ENCODE data around the gene FGF14.

FGF14 gene

DNA sequence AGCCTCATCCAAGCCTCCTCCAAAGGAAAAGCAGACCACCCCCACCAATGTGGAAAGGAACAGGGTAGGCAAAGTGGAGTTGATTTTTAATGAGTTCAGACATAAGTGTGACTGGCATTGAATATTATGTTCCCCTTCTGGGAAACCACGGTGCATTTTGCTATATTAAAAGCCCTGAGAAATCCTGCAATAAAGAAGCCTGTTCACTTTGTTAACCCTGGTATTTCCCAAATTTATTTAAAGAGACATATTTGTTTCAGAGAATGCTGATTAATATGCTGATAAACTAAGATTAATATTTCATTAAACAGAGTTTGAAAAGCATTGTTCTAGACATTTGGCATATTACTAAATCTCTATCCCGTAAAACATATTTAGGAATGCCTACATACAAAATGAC, 151.4 kb downstream of the FGF14 start:
- DNase-seq (ENCODE audit: low spot score): no peak

DNA sequence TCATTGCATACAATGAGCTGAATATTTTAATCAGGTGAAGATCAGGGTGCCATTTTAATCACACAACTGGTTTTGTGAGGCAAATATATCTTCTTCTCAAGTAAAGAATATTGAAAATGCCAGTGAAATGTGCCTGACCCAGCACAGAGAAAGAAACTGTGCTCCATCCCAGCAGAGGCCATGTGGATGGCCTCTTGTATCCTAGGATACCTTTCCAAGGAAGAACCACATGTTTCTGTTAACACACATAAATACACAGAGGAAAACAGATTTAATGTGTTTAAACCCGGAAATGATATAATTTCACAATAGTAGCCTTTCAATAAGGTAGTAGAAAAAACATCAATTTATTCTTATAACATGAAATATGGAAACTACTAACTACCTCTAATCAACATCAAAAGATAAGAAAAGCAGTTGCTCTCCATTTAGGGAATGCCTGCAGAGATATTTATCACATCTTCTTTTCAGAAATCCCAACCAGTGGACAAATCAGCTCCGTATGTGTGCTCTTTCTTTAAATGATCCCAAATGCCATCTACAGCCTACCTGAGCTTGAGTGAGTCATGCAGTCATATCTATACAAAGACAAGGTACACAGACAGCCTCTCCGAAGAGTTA, 157.1 kb downstream of the FGF14 start:
- no peak for DNase-seq (ENCODE audit: low spot score)

GRCh38 chr13:102240110-102240509, 161.7 kb downstream of the FGF14 start:
- DNase-seq (ENCODE audit: low spot score): no peak

DNA sequence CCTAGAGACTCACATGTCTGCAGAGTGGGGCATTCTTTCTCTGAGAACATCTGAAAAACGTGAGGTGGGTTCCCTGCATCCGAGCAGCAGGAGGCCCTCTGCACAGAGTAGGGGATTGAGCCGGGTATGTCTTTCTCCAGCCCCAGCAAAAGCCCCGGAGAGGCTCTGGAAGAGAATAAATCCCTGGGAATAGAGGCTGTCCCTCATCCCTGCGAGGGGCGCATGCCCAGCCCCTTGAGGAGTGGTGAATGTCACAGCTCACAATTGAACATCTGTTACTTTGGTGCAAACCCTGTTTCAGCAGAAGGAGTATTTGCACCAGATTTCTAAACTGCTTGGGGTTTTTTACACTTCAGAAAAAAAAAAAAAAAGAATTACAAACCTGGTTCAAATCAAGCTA, 164.6 kb downstream of the FGF14 start:
- no peak for DNase-seq (ENCODE audit: low spot score)

DNA sequence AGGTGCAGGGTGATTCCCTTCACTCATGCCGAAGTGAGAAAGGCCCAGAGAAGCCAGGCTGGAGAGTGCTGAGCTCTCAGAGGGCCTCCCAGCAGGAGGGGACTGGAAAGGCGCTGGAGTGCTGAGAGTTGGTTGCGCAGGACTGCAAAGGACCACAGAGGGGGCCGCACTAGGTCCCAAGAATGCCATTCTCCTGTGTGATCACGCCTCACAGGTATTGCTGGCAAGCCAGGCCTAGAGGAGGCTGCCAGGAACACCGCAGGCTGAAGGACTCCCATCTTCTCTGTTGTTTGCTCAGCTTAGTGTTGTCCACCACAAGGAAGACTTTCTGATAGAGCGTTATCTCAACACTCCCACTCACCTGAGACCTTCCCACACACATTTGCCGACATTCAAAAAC, 165.0 kb downstream of the FGF14 start:
- no peak for DNase-seq (ENCODE audit: low spot score)

GRCh38 chr13:102236341-102236740, 165.5 kb downstream of the FGF14 start:
- no peak for DNase-seq (ENCODE audit: low spot score)

GRCh38 chr13:102235689-102236088, 166.2 kb downstream of the FGF14 start:
- DNase-seq (ENCODE audit: low spot score): no peak

DNA sequence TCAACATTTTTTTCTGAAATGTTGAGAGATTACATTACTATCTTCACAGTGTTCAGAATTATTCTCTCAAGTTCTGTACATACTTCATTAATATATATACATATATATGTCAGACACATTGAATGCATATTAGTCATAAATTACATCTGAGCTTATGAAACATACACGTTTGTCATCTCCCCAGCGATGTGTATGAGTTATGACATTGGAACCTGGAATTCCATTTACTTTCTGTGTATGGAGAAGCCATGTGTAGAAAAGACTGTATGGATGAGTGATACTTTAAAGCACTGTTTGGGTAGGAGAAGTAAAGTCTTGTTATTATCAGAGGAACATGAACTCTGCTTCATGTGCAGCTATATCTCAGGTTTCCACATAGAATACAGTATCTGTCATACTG, 167.2 kb downstream of the FGF14 start:
- DNase-seq (ENCODE audit: low spot score): no peak

DNA sequence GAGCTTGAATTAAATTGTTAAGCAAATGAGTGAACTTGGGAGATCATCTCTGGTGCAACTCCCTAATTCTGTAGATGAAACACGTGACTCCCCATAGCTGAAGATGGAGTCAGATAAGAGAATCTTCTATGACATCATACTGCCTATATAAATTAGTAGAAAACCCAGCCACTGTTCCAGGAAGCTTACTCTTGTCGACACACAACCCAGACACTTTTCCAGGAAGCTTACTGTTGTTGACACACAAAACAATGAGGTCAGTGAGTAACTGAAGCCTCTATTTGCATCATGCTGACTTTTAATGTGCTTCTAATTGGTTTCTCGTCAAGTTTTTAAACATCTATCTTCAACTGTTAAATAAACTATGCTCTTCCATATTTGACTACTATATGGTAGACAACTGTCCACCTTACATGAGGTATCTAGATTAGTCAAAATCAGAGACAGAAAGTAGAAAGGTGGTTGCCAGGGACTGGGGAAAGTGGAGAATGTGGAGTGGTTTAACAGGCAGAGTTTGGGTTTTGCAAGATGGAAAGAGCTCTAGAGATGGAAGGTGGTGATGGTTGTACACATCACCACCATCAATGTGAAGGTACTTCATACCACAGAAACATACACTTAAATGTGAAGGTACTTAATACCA, 168.2 kb downstream of the FGF14 start:
- DNase-seq (ENCODE audit: low spot score): no peak

DNA sequence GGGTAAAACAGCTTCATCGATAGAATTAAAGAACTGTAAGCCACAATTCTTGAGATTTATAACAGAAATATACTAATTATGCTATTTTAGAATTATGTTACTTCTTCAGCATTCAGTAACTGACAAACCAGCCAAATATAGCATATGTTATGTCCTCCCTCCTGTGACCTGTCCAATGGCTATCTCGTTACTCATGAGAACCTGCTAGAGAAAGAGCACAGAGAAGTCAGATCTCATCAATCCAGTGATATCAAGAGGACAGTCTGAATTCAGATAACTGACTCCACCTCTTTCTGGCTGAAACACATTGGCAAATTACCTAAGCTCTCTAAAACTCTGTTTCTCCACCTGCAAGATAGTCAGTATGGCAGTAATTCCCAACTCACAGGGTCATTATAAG, 170.4 kb downstream of the FGF14 start:
- DNase-seq (ENCODE audit: low spot score): no peak

GRCh38 chr13:102227741-102228140, 174.1 kb downstream of the FGF14 start:
- no peak for DNase-seq (ENCODE audit: low spot score)

GRCh38 chr13:102226591-102226990, 175.3 kb downstream of the FGF14 start:
- no peak for DNase-seq (ENCODE audit: low spot score)

DNA sequence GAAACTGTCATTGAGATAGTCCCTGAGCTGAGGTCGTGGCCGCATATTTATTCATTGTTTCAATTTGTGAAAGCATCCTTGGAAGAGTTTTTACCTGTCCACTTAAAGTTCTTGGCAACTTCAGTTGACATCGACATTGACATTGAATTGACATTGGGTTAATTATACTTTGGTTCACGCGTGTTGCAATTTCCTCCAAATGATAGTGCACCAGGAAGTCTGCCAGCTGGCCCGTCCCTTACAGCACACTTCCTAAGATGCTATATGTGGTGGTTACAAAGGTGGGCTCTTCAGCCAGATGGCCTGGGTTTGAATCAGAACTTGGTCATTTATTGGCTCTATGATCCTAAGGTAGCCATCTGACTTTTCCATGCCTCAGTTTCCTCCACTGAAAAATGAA, 176.0 kb downstream of the FGF14 start:
- DNase-seq (ENCODE audit: low spot score): no peak

- no peak for DNase-seq (ENCODE audit: low spot score)
Observed at GRCh38 chr13:102220681-102221228, 181.1 kb downstream of the FGF14 start.

- DNase-seq (ENCODE audit: low spot score): no peak
Observed at GRCh38 chr13:102214956-102215355, 186.9 kb downstream of the FGF14 start.

- no peak for DNase-seq (ENCODE audit: low spot score)
Observed at GRCh38 chr13:102212729-102213128, 189.1 kb downstream of the FGF14 start.

DNA sequence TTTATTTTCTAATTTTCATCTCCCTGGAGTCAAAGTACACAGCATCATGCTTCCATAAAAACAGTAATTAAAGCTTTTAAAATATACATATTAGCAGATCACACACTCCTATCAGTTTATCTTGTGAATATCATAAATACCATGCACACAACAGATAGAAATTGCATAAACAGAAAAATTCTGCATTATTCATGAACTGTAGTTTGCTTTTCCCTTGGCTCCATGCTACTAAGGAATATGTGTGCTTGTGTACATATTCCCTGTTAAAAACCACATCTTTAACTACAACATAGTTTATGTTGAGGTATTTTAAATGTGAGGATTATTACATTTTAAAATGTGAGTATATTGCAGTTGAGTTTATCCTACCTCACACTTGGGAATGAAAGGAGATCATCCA, 193.5 kb downstream of the FGF14 start:
- DNase-seq (ENCODE audit: low spot score): no peak

DNA sequence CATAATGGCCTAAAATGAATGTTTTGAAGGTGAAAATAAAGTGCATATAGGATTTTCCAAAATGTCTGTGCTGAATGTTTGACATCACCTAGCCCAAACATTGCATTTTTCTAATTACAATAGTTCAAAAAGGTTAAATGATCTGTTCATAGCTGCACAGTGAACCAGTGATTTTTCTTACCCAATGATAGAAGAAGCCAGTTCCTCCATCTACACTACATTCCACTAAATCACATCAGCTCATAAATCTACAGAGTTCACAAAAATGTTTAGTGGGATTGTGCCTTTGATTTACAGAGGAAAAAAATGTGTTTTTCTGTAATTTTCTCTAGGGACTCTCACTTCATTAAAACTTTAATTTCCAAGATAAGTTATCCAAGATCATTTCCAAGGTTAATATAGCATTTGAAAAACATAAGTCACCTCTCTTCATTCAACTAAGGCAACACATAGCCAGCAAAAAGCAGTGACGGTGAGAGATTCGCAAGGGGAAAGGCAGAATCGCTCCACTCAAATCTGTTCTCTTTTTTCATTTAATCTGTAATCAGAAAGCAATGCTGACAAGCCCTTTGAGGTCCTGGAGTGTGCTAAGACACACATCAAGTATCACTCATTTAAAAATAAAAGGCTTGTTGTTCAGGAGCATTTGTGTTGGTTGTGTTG, 194.0 kb downstream of the FGF14 start:
- DNase-seq (ENCODE audit: low spot score): no peak

DNA sequence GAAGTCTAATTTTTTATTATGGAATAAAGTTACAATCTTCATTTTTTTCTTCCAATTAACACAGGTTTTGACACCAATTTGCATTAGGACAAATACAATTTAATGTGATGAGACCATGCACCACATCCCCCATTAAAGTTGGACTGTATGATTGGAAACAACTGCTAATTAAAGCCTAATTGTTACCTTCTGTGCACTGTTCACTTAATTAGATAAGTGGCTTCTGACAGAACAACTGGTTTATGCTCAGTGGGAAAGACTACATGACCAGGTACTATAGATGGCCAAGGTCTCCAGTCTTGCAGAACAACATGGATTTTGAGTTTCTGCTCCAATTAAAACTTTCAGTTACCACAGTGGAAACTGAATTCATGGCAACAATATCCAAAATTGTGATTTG, 198.1 kb downstream of the FGF14 start:
- no peak for DNase-seq (ENCODE audit: low spot score)

DNA sequence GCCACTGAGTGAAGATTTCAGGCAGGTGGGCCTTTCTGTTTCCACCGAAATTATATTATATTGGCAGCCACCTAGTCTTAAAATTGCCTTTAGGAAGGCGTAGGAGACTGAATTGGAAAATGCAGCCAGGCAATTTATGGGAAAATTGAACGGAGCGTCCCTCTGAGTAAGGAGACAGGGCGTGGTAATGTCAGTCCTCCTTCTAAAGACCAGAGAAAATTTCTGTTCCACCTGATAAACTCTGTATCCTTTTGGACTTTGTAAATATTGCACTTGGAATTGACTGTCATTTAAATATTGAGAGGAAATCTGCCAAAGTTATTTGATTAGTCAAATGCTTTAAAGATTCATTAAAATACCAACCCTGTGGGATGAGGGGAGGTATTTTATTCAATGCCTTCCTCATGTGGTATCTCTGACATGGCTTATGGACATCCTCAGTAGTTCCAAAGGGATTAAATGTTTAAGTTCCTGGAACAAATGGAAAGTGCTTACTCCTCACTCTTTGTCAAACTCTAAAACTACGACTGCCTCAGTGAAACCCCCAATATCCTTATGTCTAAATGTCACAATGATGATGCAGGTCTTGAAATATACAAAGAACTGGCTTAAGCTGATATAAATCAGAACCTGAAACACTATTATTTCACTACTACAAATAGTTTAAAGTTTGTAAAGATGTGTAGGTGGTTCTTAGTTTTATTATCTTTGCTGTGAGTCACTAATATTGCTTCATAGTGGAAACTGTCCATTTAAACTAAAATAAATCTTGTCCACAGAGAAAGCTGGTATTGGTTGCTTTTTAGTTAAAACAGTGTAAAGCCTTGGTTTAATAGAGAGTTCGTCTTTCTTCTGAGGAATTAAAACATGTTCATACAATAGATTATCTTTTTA, 203.2 kb downstream of the FGF14 start:
- no peak for DNase-seq (ENCODE audit: low spot score)

GRCh38 chr13:102197193-102197592, 204.7 kb downstream of the FGF14 start:
- no peak for DNase-seq (ENCODE audit: low spot score)

Data from hematopoietic multipotent progenitor cell treated with erythropoietin and hydrocortisone succinate and interleukin-3 and kit ligand, for 17 days (in vitro differentiated cells).